Mammary epithelial cell (primary cell): Measurements from ENCODE around the gene NTM.

Experiments
- CTCF ChIP-seq, 2 donors: IDR thresholded peaks in 1 of 2; conservative IDR thresholded peaks in 1 of 2; 2 replicates each; pipeline ENCODE4 v1.5.1; 2011 to 2012; ENCODE audit warnings: inconsistent platforms in 2 of 2, low read length in 2 of 2, mild to moderate bottlenecking in 2 of 2, control low read depth in 1 of 2, low read depth in 1 of 2; ENCODE audit not compliant: insufficient read depth in 1 of 2; ENCODE audit errors: extremely low read depth in 1 of 2
- EZH2 ChIP-seq: IDR thresholded peaks from 2 replicates; pipeline ENCODE4 v1.6.1; 2012; ENCODE audit warnings: low read length, inconsistent platforms, borderline replicate concordance

GRCh38 chr11:131664293-131664692, 293.9 kb downstream of the NTM start:
- TF ChIP-seq CTCF (conservative IDR thresholded peaks at IDR 0.05 in 1 of 2, IDR thresholded peaks at IDR 0.05 in 1 of 2; ENCODE audit: extremely low read depth in 1 of 2, insufficient read depth in 1 of 2, low read depth in 1 of 2, low read length in 2 of 2): no peak
- TF ChIP-seq EZH2: no peak
